H1 (cell line): ENCODE results near the gene TBKBP1. TPM values are rescaled to one million over a fixed set of nuclear protein-coding genes. Genes with fewer than 3 reads are reported as not detected.

Source experiments
- ATF3 ChIP-seq: IDR thresholded peaks from 2 replicates; pipeline ENCODE4 v1.6.1; 2011; ENCODE audit warnings: low read depth, mild to moderate bottlenecking, low read length; ENCODE audit not compliant: insufficient read depth
- BCL11A ChIP-seq, 2 experiments: IDR thresholded peaks; one replicate each; pipeline ENCODE4 v1.6.1; 2011; ENCODE audit warnings: low read depth in 2 of 2, low read length in 2 of 2, mild to moderate bottlenecking in 2 of 2
- CHD7 ChIP-seq: fragments of 300-600 bp; sonication (generic); IDR thresholded peaks from 2 replicates; pipeline ENCODE4 v1.7.1; 2012; ENCODE audit warnings: low read length, moderate library complexity, mild to moderate bottlenecking, inconsistent platforms; ENCODE audit not compliant: insufficient replicate concordance
- E2F6 ChIP-seq: IDR thresholded peaks from 2 replicates; pipeline ENCODE4 v1.6.1; 2012; ENCODE audit warnings: inconsistent platforms
- EGR1 ChIP-seq: IDR thresholded peaks from 2 replicates; pipeline ENCODE4 v1.6.1; 2011; ENCODE audit warnings: low read depth, low read length, borderline replicate concordance
- HDAC6 ChIP-seq: IDR thresholded peaks from one replicate; pipeline ENCODE4 v1.7.1; 2012; ENCODE audit warnings: low read depth, mild to moderate bottlenecking, inconsistent platforms, low read length, moderate library complexity
- KDM5A ChIP-seq: fragments of 200-600 bp; IDR thresholded peaks from 2 replicates; pipeline ENCODE4 v1.7.1; 2012; ENCODE audit warnings: mild to moderate bottlenecking, low read length, inconsistent platforms, mixed read lengths
- POLR2A ChIP-seq, 2 experiments: IDR thresholded peaks; 1 replicate in 1 of 2; 2 replicates in 1 of 2; pipeline ENCODE4 v1.6.1; 2011; ENCODE audit warnings: low read depth in 2 of 2, low read length in 2 of 2, mild to moderate bottlenecking in 2 of 2; ENCODE audit errors: control extremely low read depth in 1 of 2
- SAP30 ChIP-seq: fragments of 300-600 bp; sonication (generic); IDR thresholded peaks from 2 replicates; pipeline ENCODE4 v1.7.1; 2012; ENCODE audit warnings: low read length, moderate library complexity, mild to moderate bottlenecking, inconsistent platforms; ENCODE audit not compliant: insufficient read depth, insufficient replicate concordance
- TAF1 ChIP-seq: IDR thresholded peaks from 2 replicates; pipeline ENCODE4 v1.6.1; 2011; ENCODE audit warnings: mild to moderate bottlenecking, low read depth, low read length
- ZNF274 ChIP-seq: IDR thresholded peaks from 2 replicates; pipeline ENCODE4 v1.7.0; 2012; ENCODE audit warnings: low read length, borderline replicate concordance; ENCODE audit errors: extremely low read depth
- polyA plus RNA-seq, 7 experiments: library from polyadenylated mRNA; depleted of rRNA in 3 of 7; stranded (reverse) in 5 of 7; unstranded in 2 of 7; fragments of >200 nt in 5 of 7; fragments of 200-250 nt in 2 of 7; gene quantifications; 1 replicate in 5 of 7; 2 replicates in 1 of 7; 4 replicates in 1 of 7; pipeline versions ENCODE4 v1.2.1 to v1.2.3, GENCODE V29; 2011 to 2013; ENCODE audit warnings: missing spikeins in 2 of 7, mixed read lengths in 2 of 7
- total RNA-seq: library from RNA; stranded (reverse); fragmentation: NEBNext Ultra II Directional; extraction: Animal tissue kit (Norgen Biotek cat#: 25700); gene quantifications from 2 replicates; pipeline ENCODE4 v1.2.1, GENCODE V29; 2021

Gene TBKBP1
- total and polyA plus RNA-seq, 2 of the 8 experiments (the other 6 are each of a cell fraction or from before 2014, with no cell fraction given): 6.3 to 15.1 TPM

- TF ChIP-seq CHD7: no peak
- no peak for TF ChIP-seq E2F6
- no peak for TF ChIP-seq SAP30
- no peak for TF ChIP-seq ZNF274
- TF ChIP-seq POLR2A (IDR thresholded peaks at IDR 0.05; ENCODE audit: control extremely low read depth in 1 of 2, low read depth in 2 of 2, low read length in 2 of 2): no peak
- TF ChIP-seq BCL11A (IDR thresholded peaks at IDR 0.05; ENCODE audit: low read depth in 2 of 2, low read length in 2 of 2): no peak
- no peak for TF ChIP-seq EGR1
- TF ChIP-seq ATF3: no peak
- TF ChIP-seq HDAC6: no peak
- TF ChIP-seq KDM5A: no peak
- no peak for TF ChIP-seq TAF1
Measured at GRCh38 chr17:47660064-47660492, 33.9 kb upstream of the TBKBP1 start (continued).
